ENCODE results near the gene IGSF3.

DNA sequence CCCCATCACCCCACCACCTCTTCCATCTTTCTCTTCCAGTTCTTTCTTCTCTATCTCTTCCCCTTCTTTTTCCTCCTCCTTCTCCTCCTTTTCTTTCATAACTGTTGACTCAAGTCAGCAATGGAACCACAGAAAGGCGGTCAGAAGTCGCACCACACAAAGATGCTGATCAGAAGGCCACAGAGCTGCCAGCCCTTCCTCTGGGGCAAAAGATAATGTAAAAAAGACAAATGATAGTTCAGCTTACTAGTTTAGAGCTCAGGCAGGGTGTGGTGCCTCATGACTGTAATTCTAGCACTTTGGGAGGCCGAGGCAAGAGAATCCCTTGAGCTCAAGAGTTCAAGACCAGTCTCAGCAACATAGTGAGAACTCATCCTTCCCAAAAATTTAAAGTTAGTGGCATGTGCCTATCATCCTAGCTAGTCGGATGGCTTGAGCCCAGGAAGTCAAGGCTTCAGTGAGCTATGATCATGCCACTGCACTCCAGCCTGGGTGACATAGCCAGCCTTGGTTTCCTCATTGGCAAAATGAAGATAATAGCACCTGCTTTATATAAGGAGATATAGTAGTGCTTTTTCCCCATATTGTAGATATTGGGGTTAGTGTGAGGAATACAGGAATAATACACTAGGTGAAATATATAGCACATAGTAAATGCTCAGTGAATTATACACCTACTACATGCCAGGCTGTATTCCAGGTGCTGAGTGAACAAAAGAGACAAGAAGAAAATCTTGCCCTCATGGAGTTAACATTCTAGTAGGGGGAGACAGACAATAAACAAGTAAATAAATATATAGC, 12.5 kb upstream of the IGSF3 start:
- no peak for TF ChIP-seq POLR2A (IDR thresholded peaks at IDR 0.05)
- TF ChIP-seq, protein P1, sequence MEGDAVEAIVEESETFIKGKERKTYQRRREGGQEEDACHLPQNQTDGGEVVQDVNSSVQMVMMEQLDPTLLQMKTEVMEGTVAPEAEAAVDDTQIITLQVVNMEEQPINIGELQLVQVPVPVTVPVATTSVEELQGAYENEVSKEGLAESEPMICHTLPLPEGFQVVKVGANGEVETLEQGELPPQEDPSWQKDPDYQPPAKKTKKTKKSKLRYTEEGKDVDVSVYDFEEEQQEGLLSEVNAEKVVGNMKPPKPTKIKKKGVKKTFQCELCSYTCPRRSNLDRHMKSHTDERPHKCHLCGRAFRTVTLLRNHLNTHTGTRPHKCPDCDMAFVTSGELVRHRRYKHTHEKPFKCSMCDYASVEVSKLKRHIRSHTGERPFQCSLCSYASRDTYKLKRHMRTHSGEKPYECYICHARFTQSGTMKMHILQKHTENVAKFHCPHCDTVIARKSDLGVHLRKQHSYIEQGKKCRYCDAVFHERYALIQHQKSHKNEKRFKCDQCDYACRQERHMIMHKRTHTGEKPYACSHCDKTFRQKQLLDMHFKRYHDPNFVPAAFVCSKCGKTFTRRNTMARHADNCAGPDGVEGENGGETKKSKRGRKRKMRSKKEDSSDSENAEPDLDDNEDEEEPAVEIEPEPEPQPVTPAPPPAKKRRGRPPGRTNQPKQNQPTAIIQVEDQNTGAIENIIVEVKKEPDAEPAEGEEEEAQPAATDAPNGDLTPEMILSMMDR (IDR thresholded peaks at IDR 0.05), result no peak

Measured in esophagus squamous epithelium (tissue), 4 donors.